Measurements from ENCODE around the gene UBL3.

UBL3 gene

GRCh38 chr13:29761815-29762214 is 88.6 kb downstream of the UBL3 start:
- DNase-seq (ENCODE audit: low read depth): no peak
- H3K4me3 ChIP-seq (ENCODE audit: control insufficient read depth, low read depth, low read length): no peak overlapping the region
- TF ChIP-seq, protein P1, sequence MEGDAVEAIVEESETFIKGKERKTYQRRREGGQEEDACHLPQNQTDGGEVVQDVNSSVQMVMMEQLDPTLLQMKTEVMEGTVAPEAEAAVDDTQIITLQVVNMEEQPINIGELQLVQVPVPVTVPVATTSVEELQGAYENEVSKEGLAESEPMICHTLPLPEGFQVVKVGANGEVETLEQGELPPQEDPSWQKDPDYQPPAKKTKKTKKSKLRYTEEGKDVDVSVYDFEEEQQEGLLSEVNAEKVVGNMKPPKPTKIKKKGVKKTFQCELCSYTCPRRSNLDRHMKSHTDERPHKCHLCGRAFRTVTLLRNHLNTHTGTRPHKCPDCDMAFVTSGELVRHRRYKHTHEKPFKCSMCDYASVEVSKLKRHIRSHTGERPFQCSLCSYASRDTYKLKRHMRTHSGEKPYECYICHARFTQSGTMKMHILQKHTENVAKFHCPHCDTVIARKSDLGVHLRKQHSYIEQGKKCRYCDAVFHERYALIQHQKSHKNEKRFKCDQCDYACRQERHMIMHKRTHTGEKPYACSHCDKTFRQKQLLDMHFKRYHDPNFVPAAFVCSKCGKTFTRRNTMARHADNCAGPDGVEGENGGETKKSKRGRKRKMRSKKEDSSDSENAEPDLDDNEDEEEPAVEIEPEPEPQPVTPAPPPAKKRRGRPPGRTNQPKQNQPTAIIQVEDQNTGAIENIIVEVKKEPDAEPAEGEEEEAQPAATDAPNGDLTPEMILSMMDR (IDR thresholded peaks at IDR 0.05; ENCODE audit: control insufficient read depth, insufficient read depth, low read depth, low read length, missing control alignments): no peak

GRCh38 chr13:29761160-29761559 is 89.3 kb downstream of the UBL3 start:
- no peak for DNase-seq (ENCODE audit: low read depth)
- no peak overlapping the region for H3K4me3 ChIP-seq (ENCODE audit: control insufficient read depth, low read depth, low read length)
- TF ChIP-seq, protein P1 (IDR thresholded peaks at IDR 0.05; ENCODE audit: control insufficient read depth, insufficient read depth, low read depth, low read length, missing control alignments): no peak

- TF ChIP-seq, protein P1 (IDR thresholded peaks at IDR 0.05; ENCODE audit: control insufficient read depth, insufficient read depth, low read depth, low read length, missing control alignments): no peak
- no peak for DNase-seq (ENCODE audit: low read depth)
- no peak overlapping the region for H3K4me3 ChIP-seq (ENCODE audit: control insufficient read depth, low read depth, low read length)
These were observed 89.9 kb downstream of the UBL3 start for GRCh38 chr13:29760544-29760943.

DNA sequence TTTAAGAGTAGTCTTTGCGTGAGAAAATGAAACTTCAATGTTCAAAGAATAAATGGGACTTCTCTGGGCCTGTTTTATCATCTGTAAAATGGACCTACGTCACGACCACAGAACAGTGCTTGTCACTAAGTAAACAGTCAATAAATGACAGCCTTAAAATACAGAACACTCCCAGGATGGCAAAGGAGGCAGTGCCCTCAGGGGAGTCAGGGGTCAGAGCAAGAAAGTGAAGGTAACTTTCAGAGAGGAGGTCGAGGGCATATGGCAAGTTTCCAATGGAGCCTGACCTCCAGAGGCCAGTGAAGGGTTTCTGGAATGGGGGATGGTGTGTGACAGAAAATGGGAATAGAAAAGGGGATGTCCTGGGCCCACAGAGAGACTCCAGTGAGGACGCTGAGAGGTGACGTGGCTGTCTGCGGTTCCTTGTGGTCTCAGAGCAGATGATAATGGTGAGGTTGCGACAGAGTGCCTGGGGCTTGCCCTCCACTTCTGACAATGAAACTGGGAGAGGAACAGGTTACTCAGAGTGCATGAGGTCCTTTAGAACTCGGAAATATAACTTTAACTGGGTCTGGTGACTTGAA is 91.8 kb downstream of the UBL3 start:
- no peak for DNase-seq (ENCODE audit: low read depth)
- TF ChIP-seq, protein P1 (IDR thresholded peaks at IDR 0.05; ENCODE audit: control insufficient read depth, insufficient read depth, low read depth, low read length, missing control alignments): no peak
- no peak overlapping the region for H3K4me3 ChIP-seq (ENCODE audit: control insufficient read depth, low read depth, low read length)

GRCh38 chr13:29756506-29756905 is 93.9 kb downstream of the UBL3 start:
- no peak overlapping the region for H3K4me3 ChIP-seq (ENCODE audit: control insufficient read depth, low read depth, low read length)
- DNase-seq (ENCODE audit: low read depth): no peak
- TF ChIP-seq, protein P1 (IDR thresholded peaks at IDR 0.05; ENCODE audit: control insufficient read depth, insufficient read depth, low read depth, low read length, missing control alignments): no peak

GRCh38 chr13:29754473-29754806 is 96.0 kb downstream of the UBL3 start:
- TF ChIP-seq, protein P1 (IDR thresholded peaks at IDR 0.05; ENCODE audit: control insufficient read depth, insufficient read depth, low read depth, low read length, missing control alignments): no peak
- DNase-seq (ENCODE audit: low read depth): no peak
- H3K4me3 ChIP-seq (ENCODE audit: control insufficient read depth, low read depth, low read length): no peak overlapping the region

Measured in AG09309 (cell line).